ENCODE measurements around the gene PABPN1L.

PABPN1L gene

GRCh38 chr16:88871349-88871702, 4.9 kb upstream of the PABPN1L start:
- H3K27ac ChIP-seq, result no peak overlapping the region
- TF ChIP-seq ZFX (IDR thresholded peaks at IDR 0.05; ENCODE audit: borderline replicate concordance) (no peak), CTCF (IDR thresholded peaks at IDR 0.05) (no peak)

GRCh38 chr16:88870608-88871348, 4.3 kb upstream of the PABPN1L start:
- H3K27ac ChIP-seq, result no peak overlapping the region
- TF ChIP-seq ZFX (IDR thresholded peaks at IDR 0.05; ENCODE audit: borderline replicate concordance), result no peak
- no peak for TF ChIP-seq CTCF (IDR thresholded peaks at IDR 0.05)

DNA sequence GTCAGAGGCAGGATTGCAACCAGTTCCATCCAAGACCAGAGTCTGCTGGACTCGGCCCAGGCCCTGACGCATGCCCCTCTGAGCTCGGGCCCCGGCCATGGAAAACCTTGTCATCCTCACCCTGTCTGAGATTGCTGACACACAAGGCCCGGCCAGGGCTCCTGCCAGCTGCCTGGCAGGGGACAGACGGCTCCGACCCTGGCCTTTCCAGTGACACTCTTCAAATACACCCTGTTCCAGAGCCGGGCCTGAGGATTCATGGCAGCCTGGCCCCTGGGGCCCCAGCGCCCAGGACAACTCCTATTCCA, 3.2 kb upstream of the PABPN1L start:
- no peak for TF ChIP-seq ZFX (IDR thresholded peaks at IDR 0.05; ENCODE audit: borderline replicate concordance)
- no peak for TF ChIP-seq CTCF (IDR thresholded peaks at IDR 0.05)

DNA sequence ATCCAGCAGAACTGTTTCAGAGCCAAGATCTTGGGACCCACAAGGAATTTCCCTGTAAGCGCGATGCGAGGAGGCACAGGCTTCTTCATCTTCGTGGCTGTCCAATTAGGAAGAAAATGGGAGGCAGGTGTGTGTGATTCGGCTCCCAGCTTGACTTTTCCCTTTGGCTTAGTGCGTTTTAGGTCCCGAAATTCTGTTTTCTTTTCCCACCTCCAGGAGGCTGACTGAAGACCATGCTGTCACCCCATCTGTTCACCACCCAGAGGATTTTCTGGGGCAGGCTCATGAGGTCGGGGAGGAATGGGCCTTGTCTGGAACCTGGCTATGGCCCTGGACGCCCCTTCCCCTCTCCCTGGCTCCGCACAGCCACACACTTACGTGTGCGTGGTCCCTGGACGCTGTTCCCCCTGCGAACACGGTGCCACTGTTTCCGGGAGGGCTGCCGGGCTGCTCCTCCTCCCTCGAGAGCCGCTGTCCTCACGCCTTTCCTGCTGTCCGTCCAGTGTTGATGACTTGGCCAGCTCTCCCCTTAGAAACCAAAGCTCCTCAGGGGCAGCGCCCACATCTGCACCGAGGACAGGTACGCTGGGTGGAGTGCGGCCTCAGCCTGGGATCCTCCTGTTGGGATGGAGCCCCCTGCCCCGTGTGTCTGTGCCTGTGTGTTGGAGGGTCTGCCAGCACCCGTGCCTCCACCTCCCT, 2.7 kb upstream of the PABPN1L start:
- H3K27ac ChIP-seq, result no peak overlapping the region
- TF ChIP-seq ZFX (IDR thresholded peaks at IDR 0.05; ENCODE audit: borderline replicate concordance) (no peak), CTCF (IDR thresholded peaks at IDR 0.05) (no peak)

More for the DNA sequence above, 3.2 kb upstream of the PABPN1L start:
- H3K27ac ChIP-seq, result no peak overlapping the region

DNA sequence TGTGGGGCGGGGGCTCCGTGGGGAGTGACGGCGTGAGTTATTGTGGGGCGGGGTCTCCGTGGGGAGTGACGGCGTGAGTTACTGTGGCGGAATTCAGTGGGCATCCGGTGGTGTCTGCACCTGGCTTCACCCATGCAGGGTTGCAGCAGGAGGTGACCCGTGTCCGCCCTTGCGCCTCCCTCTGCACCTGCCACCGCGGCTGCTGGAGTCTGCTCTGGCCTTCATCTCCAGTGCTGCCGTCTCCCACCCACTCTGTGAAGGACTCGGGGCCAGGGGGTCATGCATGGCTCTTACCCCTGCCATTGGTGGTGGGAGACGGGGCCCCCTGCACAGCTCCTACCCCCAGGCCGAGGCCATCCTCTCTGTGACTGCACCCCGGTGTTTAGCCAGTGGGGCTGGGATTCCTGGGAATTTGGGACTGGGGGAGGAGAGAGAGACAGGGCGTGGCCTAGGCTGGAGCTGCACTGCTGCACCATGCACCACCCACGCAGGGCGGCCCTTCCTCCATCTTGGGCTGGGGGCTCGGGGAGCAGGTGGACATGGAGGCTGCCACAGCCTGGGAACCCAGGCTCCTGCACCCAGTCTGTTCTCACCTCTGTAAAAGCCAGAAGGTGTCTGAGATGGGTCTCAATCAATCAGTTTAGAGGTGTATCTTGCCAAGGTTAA, 1.3 kb upstream of the PABPN1L start:
- no peak overlapping the region for H3K27ac ChIP-seq
- no peak for TF ChIP-seq ZFX (IDR thresholded peaks at IDR 0.05; ENCODE audit: borderline replicate concordance)
- TF ChIP-seq CTCF (IDR thresholded peaks at IDR 0.05), result no peak

DNA sequence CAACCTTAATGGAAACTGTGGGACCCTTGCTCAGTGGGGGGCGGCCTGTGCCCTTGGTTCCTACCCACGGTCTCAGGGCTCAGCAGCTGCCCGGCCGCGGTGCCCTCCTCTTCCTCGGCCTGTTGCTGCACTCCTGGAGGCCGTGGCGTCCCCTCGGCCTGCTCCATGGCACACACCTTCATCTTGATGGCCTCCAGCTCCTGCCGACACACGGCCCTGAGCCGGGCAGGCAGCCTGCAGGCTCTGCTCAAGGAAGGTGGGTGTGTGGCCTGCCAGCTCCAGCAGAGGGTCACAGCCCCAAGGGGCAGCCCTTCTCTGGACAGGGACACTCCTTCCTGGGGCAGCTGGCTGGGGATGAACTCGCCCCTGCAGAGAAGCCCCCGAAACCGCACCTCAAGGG, 718 bp downstream of the PABPN1L start:
- TF ChIP-seq CTCF (IDR thresholded peaks at IDR 0.05), result no peak
- TF ChIP-seq ZFX (IDR thresholded peaks at IDR 0.05; ENCODE audit: borderline replicate concordance), result no peak
- H3K27ac ChIP-seq, result no peak overlapping the region

GRCh38 chr16:88865310-88865709, 1.1 kb downstream of the PABPN1L start:
- TF ChIP-seq ZFX (IDR thresholded peaks at IDR 0.05; ENCODE audit: borderline replicate concordance) (no peak), CTCF (IDR thresholded peaks at IDR 0.05) (no peak)
- no peak overlapping the region for H3K27ac ChIP-seq
